Neuron (in vitro differentiated cells): ENCODE measurements around the gene ARHGAP15.
"Not testable (repeated sequence)": the region's sequence is repeated elsewhere in the genome, so short reads cannot be mapped to it uniquely, and the experiment has no call there.

Source experiments
- H2AFZ ChIP-seq: one replicate; pipeline ENCODE4 v1.6.1; 2013; ENCODE audit warnings: low read depth, mild to moderate bottlenecking, inconsistent platforms, low read length, moderate library complexity
- H3K27me3 ChIP-seq: one replicate; pipeline ENCODE4 v1.6.1; 2013; ENCODE audit warnings: low read length; ENCODE audit not compliant: insufficient read depth
- H3K36me3 ChIP-seq: one replicate; pipeline ENCODE4 v1.6.1; 2013; ENCODE audit warnings: low read length; ENCODE audit not compliant: insufficient read depth
- H3K4me1 ChIP-seq: one replicate; pipeline ENCODE4 v1.6.1; 2013; ENCODE audit warnings: low read length; ENCODE audit not compliant: insufficient read depth
- H3K4me3 ChIP-seq: 2 replicates; pipeline ENCODE4 v1.5.1; 2013; ENCODE audit warnings: mild to moderate bottlenecking, low read length, moderate library complexity
- H3K9me3 ChIP-seq: one replicate; pipeline ENCODE4 v1.6.1; 2013; ENCODE audit warnings: low read length

ARHGAP15 gene

DNA sequence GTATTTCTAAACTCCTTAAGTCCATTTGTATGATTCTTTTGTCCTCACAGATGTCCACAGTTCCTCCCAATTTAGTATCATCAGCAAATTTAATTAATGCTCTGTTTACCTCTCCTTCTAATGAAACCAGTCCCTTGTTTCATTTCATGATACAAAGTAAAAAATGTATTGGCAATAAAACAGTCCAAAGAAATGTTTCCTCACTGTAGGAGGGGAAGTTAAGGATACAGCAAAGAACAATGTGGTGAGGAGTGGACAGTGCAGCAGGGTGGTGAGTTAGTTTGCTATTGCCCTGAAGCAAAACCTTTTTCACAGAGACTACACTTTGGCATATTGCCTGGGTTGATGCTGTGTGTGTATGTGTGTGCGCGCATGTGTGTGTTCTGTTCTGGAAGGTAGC, 401.5 kb downstream of the ARHGAP15 start:
- H2AFZ ChIP-seq: no peak overlapping the region
- no peaks in the 10 kb centered on the region for H3K27me3 ChIP-seq
- H3K4me1 ChIP-seq: peaks cover under 1% of the 10 kb centered on the region

DNA sequence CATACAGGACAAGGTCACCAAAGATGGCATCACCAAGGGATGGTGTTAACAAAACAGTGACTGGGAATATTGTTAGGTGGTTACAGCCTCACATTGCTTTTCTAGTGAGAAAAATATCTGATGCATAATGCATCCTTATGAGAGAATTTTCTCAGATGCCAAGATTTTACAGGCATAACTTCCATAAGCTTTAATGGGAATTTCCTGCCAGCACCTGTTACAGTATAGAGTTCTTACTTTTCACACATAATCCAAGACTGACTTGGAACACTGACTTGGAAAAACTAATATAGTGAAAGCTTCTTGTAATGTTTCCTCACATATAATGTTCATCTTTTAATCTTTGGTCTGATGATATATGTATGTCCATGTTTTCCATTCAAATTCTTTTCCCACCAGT, 402.8 kb downstream of the ARHGAP15 start:
- Histone ChIP-seq H3K9me3 (no peaks in the 10 kb centered on the region), H3K36me3 (no peaks in the 10 kb centered on the region), H3K4me3 (no peak overlapping the region), H3K27me3 (no peaks in the 10 kb centered on the region), H3K4me1 (no peaks in the 10 kb centered on the region), H2AFZ (no peak overlapping the region)

More for the DNA sequence above, 401.5 kb downstream of the ARHGAP15 start:
- Histone ChIP-seq H3K9me3 (no peaks in the 10 kb centered on the region), H3K4me3 (no peak overlapping the region), H3K36me3 (no peaks in the 10 kb centered on the region)

DNA sequence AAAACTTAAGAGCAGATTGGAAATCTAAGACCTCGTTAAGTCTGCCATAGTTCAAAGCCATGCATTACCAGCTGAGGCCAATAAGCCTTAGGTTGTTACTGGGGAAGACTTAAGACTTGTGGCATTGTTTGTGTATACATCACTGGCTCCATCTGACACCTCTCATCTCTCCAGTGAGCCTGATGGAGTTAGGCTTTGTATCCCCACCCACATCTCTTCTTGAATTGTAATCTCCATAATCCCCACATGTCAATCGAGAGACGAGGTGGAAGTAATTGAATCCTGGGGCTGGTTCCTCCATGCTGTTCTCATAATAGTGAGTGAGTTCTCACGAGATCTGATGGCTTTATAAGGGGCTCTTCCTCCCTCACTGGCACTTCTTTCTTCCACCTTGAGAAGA, 404.6 kb downstream of the ARHGAP15 start:
- Histone ChIP-seq H3K36me3 (no peaks in the 10 kb centered on the region), H3K4me3 (no peak overlapping the region), H2AFZ (no peak overlapping the region), H3K4me1 (no peaks in the 10 kb centered on the region), H3K27me3 (no peaks in the 10 kb centered on the region), H3K9me3 (no peaks in the 10 kb centered on the region)

DNA sequence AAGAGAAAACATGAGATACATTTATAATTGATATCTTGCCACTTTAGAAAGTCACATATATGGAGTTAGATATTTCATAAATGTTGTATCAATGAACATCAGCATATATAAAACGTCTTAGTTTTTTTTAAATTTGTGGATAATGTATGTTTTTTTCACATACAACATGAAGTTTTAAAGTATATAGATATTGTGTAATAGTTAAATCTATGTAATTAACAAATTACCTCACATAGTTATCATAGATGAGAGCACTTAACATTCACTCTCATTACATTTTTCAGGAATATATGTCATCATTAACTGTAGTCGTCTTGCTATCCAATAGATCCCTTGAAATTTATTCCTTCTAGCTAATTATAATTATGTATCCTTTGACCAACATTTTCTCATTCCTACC, 406.6 kb downstream of the ARHGAP15 start:
- no peaks in the 10 kb centered on the region for H3K36me3 ChIP-seq
- H2AFZ ChIP-seq: no peak overlapping the region
- H3K9me3 ChIP-seq: no peaks in the 10 kb centered on the region
- H3K4me1 ChIP-seq: no peaks in the 10 kb centered on the region
- no peak overlapping the region for H3K4me3 ChIP-seq
- H3K27me3 ChIP-seq: no peaks in the 10 kb centered on the region

DNA sequence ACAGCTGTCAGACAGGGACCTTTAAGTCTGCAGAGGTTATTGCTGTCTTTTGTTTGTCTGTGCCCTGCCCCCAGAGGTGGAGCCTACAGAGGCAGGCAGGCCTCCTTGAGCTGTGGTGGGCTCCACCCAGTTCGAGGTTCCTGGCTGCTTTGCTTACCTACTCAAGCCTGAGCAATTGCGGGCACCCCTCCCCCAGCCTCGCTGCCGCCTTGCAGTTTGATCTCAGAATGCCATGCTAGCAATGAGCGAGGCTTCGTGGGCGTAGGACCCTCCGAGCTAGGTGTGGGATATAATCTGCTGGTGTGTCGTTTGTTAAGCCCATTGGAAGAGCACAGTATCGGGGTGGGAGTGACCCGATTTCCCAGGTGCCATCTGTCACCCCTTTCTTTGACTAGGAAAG, 412.7 kb downstream of the ARHGAP15 start:
- not testable (repeated sequence) for H3K4me1 ChIP-seq, H3K4me3 ChIP-seq, H3K36me3 ChIP-seq, H3K9me3 ChIP-seq, H3K27me3 ChIP-seq, H2AFZ ChIP-seq

DNA sequence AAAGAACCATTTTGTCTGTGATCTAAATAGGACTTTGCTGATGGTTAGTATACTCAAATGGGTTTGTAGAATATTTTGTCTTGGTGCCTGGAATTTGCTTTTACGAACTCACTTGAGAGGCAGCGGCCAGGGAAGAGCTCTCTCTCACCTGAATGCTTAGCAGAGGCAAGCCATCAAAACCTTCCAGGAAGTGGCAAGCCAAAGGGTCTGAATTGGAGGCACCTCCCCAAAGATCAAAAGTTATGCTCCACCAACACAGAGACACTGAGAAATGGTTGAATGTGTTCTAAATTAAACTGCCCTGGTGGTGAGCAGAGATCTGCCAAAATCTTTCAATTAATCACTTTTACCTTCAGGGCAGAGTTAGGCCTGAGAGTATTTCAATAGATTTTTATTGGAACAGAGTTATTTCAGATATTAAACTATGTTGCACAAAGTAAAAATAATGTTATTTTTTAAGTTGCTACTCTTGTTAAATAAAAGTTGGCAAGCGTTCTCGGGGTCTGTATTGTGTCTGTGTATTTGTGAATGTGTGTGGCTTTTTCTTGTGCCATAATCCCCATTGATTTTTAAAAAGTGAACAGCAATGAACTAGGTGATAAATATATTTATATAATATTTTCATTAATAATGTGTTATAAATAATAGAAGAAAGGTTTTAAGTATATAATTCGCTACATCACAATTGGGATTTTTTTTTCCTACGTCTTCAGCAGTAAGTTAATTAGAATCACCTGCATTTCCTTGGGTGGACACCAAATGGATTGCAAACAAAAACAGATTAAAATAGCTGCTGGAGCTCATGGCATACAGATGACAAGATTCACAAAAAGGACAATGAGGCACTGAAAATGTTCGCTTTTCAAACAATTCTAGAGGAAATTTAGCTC, 416.1 kb downstream of the ARHGAP15 start:
- H3K4me1 ChIP-seq: peaks cover 6% of the 10 kb centered on the region
- H3K36me3 ChIP-seq: no peaks in the 10 kb centered on the region
- H2AFZ ChIP-seq: peak overlapping the region; percentile 93
- no peaks in the 10 kb centered on the region for H3K27me3 ChIP-seq
- H3K9me3 ChIP-seq: no peaks in the 10 kb centered on the region
- H3K4me3 ChIP-seq: no peak overlapping the region

DNA sequence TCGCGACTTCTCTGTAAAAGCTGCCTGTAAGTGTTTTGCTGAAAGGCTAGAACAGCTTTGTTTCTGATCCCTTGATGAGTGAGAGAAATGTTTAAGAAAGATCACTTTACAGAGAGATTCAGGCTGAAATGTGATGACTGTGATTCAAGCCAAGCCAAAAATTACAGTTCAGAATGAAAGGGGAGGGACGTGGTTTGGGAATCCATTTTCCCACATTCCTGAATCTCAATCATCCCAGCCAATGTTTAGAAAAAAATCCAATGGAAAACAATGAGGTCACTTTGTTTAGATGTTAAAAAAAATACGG, 416.7 kb downstream of the ARHGAP15 start:
- Histone ChIP-seq H3K9me3 (no peaks in the 10 kb centered on the region), H3K4me1 (peaks cover 6% of the 10 kb centered on the region), H3K36me3 (no peaks in the 10 kb centered on the region), H2AFZ (peak overlapping the region; percentile 93), H3K27me3 (no peaks in the 10 kb centered on the region), H3K4me3 (no peak overlapping the region)

DNA sequence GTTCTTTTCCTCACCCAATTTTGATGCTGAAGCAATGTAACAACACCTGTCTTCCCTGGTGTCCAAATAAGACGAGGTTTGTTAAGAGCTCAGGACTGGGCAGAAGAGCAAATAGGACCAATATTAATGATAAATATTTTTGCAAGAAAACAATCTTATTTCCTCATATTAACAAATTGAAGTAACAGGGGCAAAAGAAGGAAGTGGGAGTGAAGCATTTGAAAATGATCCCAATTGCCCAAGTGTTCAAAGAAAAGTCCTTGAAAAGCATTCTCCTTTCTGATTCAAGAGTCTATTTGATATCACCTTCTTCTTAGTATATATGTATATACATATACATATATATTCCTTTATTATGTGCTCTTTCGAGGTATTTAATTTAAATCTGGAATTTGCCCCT, 418.8 kb downstream of the ARHGAP15 start:
- peaks cover 6% of the 10 kb centered on the region for H3K4me1 ChIP-seq
- no peaks in the 10 kb centered on the region for H3K27me3 ChIP-seq
- H2AFZ ChIP-seq: no peak overlapping the region
- H3K9me3 ChIP-seq: no peaks in the 10 kb centered on the region
- H3K36me3 ChIP-seq: no peaks in the 10 kb centered on the region
- H3K4me3 ChIP-seq: no peak overlapping the region

DNA sequence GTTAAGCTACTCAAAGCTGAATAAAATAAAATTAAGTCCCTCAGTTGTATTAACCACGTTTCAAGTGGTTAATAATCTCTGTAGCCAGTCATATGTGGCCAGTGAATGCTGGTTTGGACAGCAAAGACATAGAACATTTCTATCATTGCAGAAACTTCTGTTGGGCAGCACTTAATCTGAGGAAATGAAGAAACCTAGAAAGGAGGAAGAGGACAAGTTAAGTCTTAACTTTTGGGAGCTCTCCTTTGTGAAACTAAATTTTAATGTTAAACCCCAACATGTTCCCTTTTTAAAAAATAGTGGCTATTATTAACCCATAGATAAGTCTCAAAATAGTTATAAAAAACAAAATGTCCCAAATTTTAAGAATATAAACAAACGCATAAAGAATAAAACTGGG, 421.3 kb downstream of the ARHGAP15 start:
- Histone ChIP-seq H3K4me3 (no peak overlapping the region), H2AFZ (no peak overlapping the region), H3K36me3 (no peaks in the 10 kb centered on the region), H3K27me3 (no peaks in the 10 kb centered on the region), H3K9me3 (no peaks in the 10 kb centered on the region), H3K4me1 (peaks cover 6% of the 10 kb centered on the region)

DNA sequence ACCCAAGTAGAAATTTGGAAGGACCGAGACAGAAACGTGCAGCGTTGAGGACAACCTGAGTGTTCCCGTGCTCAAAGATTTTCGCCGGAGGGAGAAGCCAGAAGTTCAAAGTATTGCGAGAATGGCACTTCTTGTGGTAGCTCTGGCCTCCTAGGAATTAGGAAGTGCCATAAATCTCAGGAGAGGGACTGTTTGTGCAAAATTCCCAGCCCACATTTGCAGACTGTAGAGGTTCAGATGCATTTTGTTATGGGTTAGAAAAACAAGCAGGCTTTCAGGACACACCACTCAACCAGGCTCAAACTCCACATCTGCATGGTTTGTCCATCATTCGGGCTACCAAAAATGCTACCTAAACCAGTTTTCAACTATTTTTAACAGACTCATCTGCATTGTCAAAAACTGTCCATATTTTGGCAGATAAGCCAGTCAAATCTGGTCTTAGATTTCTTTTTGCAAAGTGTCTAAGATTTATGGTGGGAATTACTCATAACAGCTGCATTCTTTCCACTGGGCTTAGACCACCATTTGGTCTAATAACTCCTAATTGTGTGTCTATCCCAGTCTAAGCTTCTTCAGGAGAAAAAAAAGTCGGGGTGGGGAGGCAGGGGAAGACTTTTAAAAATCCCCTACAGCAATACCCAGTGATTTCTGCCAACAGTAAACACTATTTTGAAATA, 422.9 kb downstream of the ARHGAP15 start:
- Histone ChIP-seq H3K36me3 (no peaks in the 10 kb centered on the region), H2AFZ (no peak overlapping the region), H3K4me1 (no peaks in the 10 kb centered on the region), H3K27me3 (no peaks in the 10 kb centered on the region), H3K9me3 (no peaks in the 10 kb centered on the region), H3K4me3 (no peak overlapping the region)

DNA sequence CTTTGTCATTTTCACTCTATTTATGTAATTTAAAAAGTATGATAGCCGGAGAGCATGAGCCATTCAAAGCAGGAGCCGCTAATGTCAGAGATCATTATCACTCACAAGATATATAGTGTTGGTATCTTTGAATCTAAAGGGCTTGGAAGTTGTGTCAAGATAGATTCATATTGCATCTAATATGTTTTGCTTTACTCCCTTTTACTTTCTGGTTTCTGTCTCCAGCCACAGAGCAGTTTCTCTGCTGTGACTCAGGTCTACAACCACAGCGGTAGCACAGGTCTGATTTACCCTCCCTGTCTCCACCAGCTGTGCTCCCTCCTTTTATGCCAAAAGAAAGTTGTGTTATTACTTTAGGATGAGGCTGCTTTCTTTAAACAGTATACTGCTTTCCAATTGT, 424.0 kb downstream of the ARHGAP15 start:
- Histone ChIP-seq H3K4me1 (no peaks in the 10 kb centered on the region), H3K4me3 (no peak overlapping the region), H2AFZ (no peak overlapping the region), H3K27me3 (no peaks in the 10 kb centered on the region), H3K36me3 (no peaks in the 10 kb centered on the region), H3K9me3 (no peaks in the 10 kb centered on the region)

DNA sequence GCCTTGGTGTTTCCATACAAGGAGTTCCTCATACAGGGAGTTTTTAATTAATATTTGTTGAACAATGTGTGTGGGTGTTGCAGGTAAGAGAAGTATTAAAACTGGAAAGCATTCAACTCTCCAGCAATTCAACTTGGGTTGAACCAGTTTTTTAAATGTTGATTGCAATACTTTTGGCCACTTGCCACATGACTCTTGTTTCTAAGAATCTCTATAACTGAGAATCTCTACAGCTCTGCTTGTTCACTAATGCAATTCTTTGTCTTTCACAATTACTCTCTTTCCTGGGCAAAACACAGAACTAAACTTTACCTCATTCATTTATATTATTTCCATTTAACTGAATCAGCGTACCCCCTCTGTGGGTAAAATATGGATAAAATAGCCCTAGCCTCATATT, 429.4 kb downstream of the ARHGAP15 start:
- no peak overlapping the region for H3K4me3 ChIP-seq

DNA sequence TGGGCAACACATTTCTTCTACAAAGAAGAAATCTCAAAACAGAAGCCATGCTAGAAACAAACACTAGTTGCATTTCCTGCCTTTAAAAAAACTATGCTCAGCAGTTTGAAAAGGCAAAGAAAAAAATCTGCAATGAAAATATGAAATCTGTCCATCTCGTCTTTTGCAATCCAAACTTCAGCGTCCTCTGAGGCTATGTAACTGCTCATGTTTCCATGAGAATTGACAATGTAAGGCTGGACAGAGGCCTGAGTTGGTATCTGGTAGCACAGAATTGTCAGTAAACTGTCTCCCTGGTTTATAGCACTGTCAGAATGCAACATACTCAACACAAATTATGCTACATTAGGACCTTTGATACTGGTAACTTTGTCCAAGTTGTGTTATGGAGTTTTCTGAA, 429.9 kb downstream of the ARHGAP15 start:
- Histone ChIP-seq H2AFZ (no peak overlapping the region), H3K27me3 (no peaks in the 10 kb centered on the region), H3K4me3 (no peak overlapping the region), H3K36me3 (no peaks in the 10 kb centered on the region), H3K4me1 (no peaks in the 10 kb centered on the region), H3K9me3 (no peaks in the 10 kb centered on the region)

More for the DNA sequence above, 429.4 kb downstream of the ARHGAP15 start:
- no peaks in the 10 kb centered on the region for H3K4me1 ChIP-seq
- H3K36me3 ChIP-seq: no peaks in the 10 kb centered on the region
- H3K9me3 ChIP-seq: no peaks in the 10 kb centered on the region
- no peaks in the 10 kb centered on the region for H3K27me3 ChIP-seq
- no peak overlapping the region for H2AFZ ChIP-seq
